Stimulated activated effector memory CD8-positive, alpha-beta T cell treated with anti-CD3 and anti-CD28 coated beads, Interleukin-12 subunit alpha, Interleukin-12 subunit beta, amount 100 ng/mL, for 72 hours (primary cell): ENCODE measurements around the gene TMEM38A.

ENCODE experiments used
- ATAC-seq: fragments of 150-1000 bp; cut with Tn5 transposase; 2 replicates; pipeline ENCODE4 v1.10.0; 2021
- DNase-seq, 2 donors: peaks; one replicate each; pipeline ENCODE4 v3.0.0; 2021 to 2022; ENCODE audit warnings: low spot score in 2 of 2
- H3K27ac Mint-ChIP-seq: one replicate; pipeline ENCODE4 v1.8.0; 2022; ENCODE audit warnings: mild to moderate bottlenecking, mixed read lengths
- H3K36me3 Mint-ChIP-seq: one replicate; pipeline ENCODE4 v1.8.0; 2022; ENCODE audit warnings: mild to moderate bottlenecking, mixed read lengths
- H3K4me1 Mint-ChIP-seq: one replicate; pipeline ENCODE4 v1.8.0; 2022; ENCODE audit warnings: mixed read lengths
- H3K4me3 Mint-ChIP-seq: one replicate; pipeline ENCODE4 v1.8.0; 2022; ENCODE audit warnings: mild to moderate bottlenecking, mixed read lengths
- H3K9me3 Mint-ChIP-seq: one replicate; pipeline ENCODE4 v1.8.0; 2022; ENCODE audit warnings: mixed read lengths

TMEM38A gene

DNA sequence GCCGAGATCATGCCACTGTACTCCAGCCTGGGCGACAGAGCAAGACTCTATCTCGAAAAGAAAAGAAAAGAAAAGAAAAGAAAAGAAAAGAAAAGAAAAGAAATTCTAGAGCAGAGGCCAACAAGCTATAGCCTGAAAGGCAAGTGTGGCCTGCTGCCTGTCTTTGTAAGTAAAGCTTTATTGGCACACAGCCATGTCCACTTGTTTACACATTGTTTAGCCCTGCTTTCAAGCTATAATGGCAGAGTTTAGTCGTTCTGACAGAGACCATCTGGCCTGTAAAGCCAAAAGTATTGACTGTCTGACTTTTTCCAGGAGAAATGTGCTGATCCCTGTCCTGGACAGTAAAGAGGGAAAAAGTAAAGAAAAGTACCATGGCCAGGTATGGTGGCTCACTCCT is 77.0 kb downstream of the TMEM38A start:
- H3K27ac Mint-ChIP-seq: no peak overlapping the region
- no peak for DNase-seq
- H3K9me3 Mint-ChIP-seq: no peaks in the 10 kb centered on the region
- ATAC-seq: no peak
- no peak overlapping the region for H3K4me3 Mint-ChIP-seq
- no peaks in the 10 kb centered on the region for H3K36me3 Mint-ChIP-seq
- H3K4me1 Mint-ChIP-seq: no peaks in the 10 kb centered on the region

DNA sequence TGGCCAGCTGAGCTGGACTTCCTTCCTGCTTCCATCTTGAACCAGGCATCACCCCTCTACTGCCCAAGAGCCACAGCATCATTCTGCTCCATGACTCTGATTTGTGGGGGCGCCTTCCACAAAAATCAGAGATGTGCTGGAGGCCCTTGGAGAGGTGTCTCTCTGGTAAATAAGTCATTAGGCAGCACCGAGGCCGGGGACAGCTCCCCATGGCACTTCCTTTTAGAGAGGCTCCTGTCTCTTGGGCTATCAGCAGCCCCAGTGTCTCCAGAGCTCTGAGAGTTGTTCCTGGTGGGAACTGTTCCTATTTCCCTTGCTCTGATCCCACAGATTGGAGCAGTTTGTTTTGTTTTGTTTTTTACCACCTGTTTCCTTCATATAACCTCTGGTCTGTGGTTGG is 78.6 kb downstream of the TMEM38A start:
- H3K27ac Mint-ChIP-seq: no peak overlapping the region
- no peaks in the 10 kb centered on the region for H3K9me3 Mint-ChIP-seq
- ATAC-seq (no peak), DNase-seq (no peak)
- H3K4me1 Mint-ChIP-seq: no peaks in the 10 kb centered on the region
- no peaks in the 10 kb centered on the region for H3K36me3 Mint-ChIP-seq
- no peak overlapping the region for H3K4me3 Mint-ChIP-seq
